A673 (cell line): ENCODE measurements around the gene SLC22A23. TPM values are rescaled to one million over a fixed set of nuclear protein-coding genes. Genes with fewer than 3 reads are reported as not detected.

ENCODE experiments used
- BruUV-seq: library from RNA; stranded (reverse); fragments of 400-500 nt; replicated peaks from 2 replicates; lab custom pipeline; 2021; lab: Mats Ljungman, UMichigan
- CTCF ChIA-PET: fragments of 300-600 bp; sonication (Branson Sonifier 250); formaldehyde crosslinking; loops from one replicate; lab custom pipeline; 2022; ENCODE audit warnings: antibody characterized with exemption; lab: Charles Lee
- POLR2A ChIA-PET: fragments of 300-600 bp; sonication (Branson Sonifier 250); formaldehyde crosslinking; loops from one replicate; lab custom pipeline; 2022; ENCODE audit warnings: antibody characterized with exemption; ENCODE audit not compliant: low non-redundant PET; lab: Charles Lee
- DNase-seq: peaks from one replicate; pipeline ENCODE4 v3.0.0-alpha.2; 2015; ENCODE audit warnings: low spot score
- H3K27ac ChIP-seq: fragments of 200-600 bp; sonication (generic); 2 replicates; pipeline ENCODE4 v1.5.1; 2016; ENCODE audit warnings: mixed run types, low read depth, mild to moderate bottlenecking, mixed read lengths, antibody characterized with exemption, low read length; ENCODE audit not compliant: poor library complexity, severe bottlenecking
- H3K27me3 ChIP-seq: fragments of 200-600 bp; sonication (generic); replicated peaks from 2 replicates; pipeline ENCODE4 v1.6.1; 2017; ENCODE audit warnings: mixed run types, low read depth, mild to moderate bottlenecking, mixed read lengths, antibody characterized with exemption, low read length; ENCODE audit not compliant: insufficient read depth, poor library complexity
- H3K36me3 ChIP-seq: fragments of 200-600 bp; sonication (generic); 2 replicates; pipeline ENCODE4 v1.6.1; 2016; ENCODE audit warnings: mixed run types, mild to moderate bottlenecking, mixed read lengths, antibody characterized with exemption, low read length; ENCODE audit not compliant: insufficient read depth, poor library complexity, severe bottlenecking
- H3K4me1 ChIP-seq: fragments of 200-600 bp; sonication (generic); 2 replicates; pipeline ENCODE4 v1.6.1; 2017; ENCODE audit warnings: mixed run types, mild to moderate bottlenecking, mixed read lengths, antibody characterized with exemption, low read length; ENCODE audit not compliant: insufficient read depth, poor library complexity, severe bottlenecking
- H3K4me3 ChIP-seq: fragments of 200-600 bp; sonication (generic); 2 replicates; pipeline ENCODE4 v1.5.1; 2016; ENCODE audit warnings: low read depth, mixed run types, mild to moderate bottlenecking, mixed read lengths, low read length; ENCODE audit not compliant: poor library complexity, severe bottlenecking
- H3K9me3 ChIP-seq: fragments of 200-600 bp; sonication (generic); 2 replicates; pipeline ENCODE4 v1.6.1; 2016; ENCODE audit warnings: mixed run types, low read depth, mild to moderate bottlenecking, mixed read lengths, antibody characterized with exemption, low read length; ENCODE audit not compliant: poor library complexity, severe bottlenecking
- CTCF ChIP-seq: fragments of 300-800, 200-600 bp; sonication (generic); conservative IDR thresholded peaks from 2 replicates; pipeline ENCODE4 v1.5.1; 2017; ENCODE audit warnings: low read depth, mild to moderate bottlenecking, antibody characterized with exemption, low read length, moderate library complexity, mixed read lengths
- EZH2 ChIP-seq: fragments of 200-600 bp; sonication (generic); IDR thresholded peaks from 2 replicates; pipeline ENCODE4 v1.6.1; 2017; ENCODE audit warnings: borderline replicate concordance, low read depth, mild to moderate bottlenecking, mixed read lengths, antibody characterized with exemption, low read length; ENCODE audit not compliant: poor library complexity, severe bottlenecking
- intact Hi-C: fragments of 100-400 bp; cut with micrococcal nuclease; formaldehyde crosslinking; loops from one replicate; pipeline ENCODE4 v1.10.0; 2022; ENCODE audit not compliant: unreplicated experiment
- total RNA-seq: library from RNA; stranded (reverse); gene quantifications from 2 replicates; pipeline ENCODE4 v1.2.3, GENCODE V29; 2021

Gene SLC22A23
- total RNA-seq, 1 experiment from 2014 or later, result 6.2 TPM

GRCh38 chr6:3347247-3347646 is 109.6 kb downstream of the SLC22A23 start:
- no peak overlapping the region for H3K4me3 ChIP-seq
- ChIA-PET POLR2A (no interaction called here), CTCF (no interaction called here)
- no peaks in the 10 kb centered on the region for H3K36me3 ChIP-seq
- intact Hi-C loops, result no loop called here
- no peaks in the 10 kb centered on the region for H3K9me3 ChIP-seq
- no peak overlapping the region for H3K27ac ChIP-seq
- TF ChIP-seq EZH2 (no peak), CTCF (no peak)
- peaks cover 44% of the 10 kb centered on the region for H3K4me1 ChIP-seq
- no peaks in the 10 kb centered on the region for H3K27me3 ChIP-seq
- DNase-seq, result no peak
- no TSS peak for BruUV-seq

GRCh38 chr6:3346476-3346875 is 110.4 kb downstream of the SLC22A23 start:
- no peak overlapping the region for H3K27ac ChIP-seq
- H3K4me1 ChIP-seq, result peaks cover 44% of the 10 kb centered on the region
- ChIA-PET CTCF (no interaction called here), POLR2A (no interaction called here)
- BruUV-seq, result no TSS peak
- H3K36me3 ChIP-seq, result no peaks in the 10 kb centered on the region
- H3K27me3 ChIP-seq, result no peaks in the 10 kb centered on the region
- H3K4me3 ChIP-seq, result no peak overlapping the region
- intact Hi-C loops, result no loop called here
- no peaks in the 10 kb centered on the region for H3K9me3 ChIP-seq
- TF ChIP-seq CTCF (no peak), EZH2 (no peak)
- no peak for DNase-seq

- DNase-seq, result no peak
- no peak for TF ChIP-seq EZH2
- TF ChIP-seq CTCF, result no peak
- ChIA-PET POLR2A (no interaction called here), CTCF (no interaction called here)
- no TSS peak for BruUV-seq
- Histone ChIP-seq H3K27me3 (no peaks in the 10 kb centered on the region), H3K36me3 (no peaks in the 10 kb centered on the region), H3K9me3 (no peaks in the 10 kb centered on the region), H3K4me3 (no peak overlapping the region), H3K27ac (no peak overlapping the region), H3K4me1 (peaks cover 44% of the 10 kb centered on the region)
- intact Hi-C loops, result no loop called here
Measured at GRCh38 chr6:3345836-3346235, 111.0 kb downstream of the SLC22A23 start.
